Measurements from ENCODE around the gene GID8. TPM values are rescaled to one million over a fixed set of nuclear protein-coding genes. Genes with fewer than 3 reads are reported as not detected.

GID8 gene
- total RNA-seq, 1 donor from 2014 or later = 26.2 TPM

DNA sequence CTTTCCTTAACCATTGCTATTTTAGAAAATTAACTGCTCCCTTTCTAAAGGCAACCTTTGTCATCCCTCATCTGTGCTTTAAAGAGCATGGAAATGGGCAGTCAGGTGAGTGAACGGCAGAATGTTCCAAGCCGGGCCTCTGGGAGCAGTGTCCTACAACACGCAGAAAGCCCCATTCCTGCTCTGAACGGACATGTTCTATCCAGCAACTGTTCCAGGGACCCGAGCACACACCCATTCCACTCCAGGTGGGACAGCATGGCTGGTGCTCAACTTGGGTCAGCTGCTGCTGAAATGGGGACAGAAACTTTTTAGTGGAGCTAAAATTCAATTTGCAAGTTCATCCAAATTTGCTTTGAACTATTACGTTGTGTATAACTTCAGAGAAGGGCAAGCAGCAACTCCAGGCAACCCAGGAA lies 38.3 kb upstream of the GID8 start:
- Histone ChIP-seq H3K27me3 (ENCODE audit: low read depth) (no peaks in the 10 kb centered on the region), H3K9me3 (no peaks in the 10 kb centered on the region), H3K36me3 (peaks cover 63% of the 10 kb centered on the region), H3K27ac (no peak overlapping the region), H3K4me1 (peaks cover 19% of the 10 kb centered on the region), H3K4me3 (no peak overlapping the region)
- peak; percentile 57 to 59 for ATAC-seq
- TF ChIP-seq, protein P1, sequence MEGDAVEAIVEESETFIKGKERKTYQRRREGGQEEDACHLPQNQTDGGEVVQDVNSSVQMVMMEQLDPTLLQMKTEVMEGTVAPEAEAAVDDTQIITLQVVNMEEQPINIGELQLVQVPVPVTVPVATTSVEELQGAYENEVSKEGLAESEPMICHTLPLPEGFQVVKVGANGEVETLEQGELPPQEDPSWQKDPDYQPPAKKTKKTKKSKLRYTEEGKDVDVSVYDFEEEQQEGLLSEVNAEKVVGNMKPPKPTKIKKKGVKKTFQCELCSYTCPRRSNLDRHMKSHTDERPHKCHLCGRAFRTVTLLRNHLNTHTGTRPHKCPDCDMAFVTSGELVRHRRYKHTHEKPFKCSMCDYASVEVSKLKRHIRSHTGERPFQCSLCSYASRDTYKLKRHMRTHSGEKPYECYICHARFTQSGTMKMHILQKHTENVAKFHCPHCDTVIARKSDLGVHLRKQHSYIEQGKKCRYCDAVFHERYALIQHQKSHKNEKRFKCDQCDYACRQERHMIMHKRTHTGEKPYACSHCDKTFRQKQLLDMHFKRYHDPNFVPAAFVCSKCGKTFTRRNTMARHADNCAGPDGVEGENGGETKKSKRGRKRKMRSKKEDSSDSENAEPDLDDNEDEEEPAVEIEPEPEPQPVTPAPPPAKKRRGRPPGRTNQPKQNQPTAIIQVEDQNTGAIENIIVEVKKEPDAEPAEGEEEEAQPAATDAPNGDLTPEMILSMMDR (IDR thresholded peaks at IDR 0.05) = no peak
- intact Hi-C loops (cut with DNase I) = no loop called here
- peak; percentile 37 for DNase-seq

DNA sequence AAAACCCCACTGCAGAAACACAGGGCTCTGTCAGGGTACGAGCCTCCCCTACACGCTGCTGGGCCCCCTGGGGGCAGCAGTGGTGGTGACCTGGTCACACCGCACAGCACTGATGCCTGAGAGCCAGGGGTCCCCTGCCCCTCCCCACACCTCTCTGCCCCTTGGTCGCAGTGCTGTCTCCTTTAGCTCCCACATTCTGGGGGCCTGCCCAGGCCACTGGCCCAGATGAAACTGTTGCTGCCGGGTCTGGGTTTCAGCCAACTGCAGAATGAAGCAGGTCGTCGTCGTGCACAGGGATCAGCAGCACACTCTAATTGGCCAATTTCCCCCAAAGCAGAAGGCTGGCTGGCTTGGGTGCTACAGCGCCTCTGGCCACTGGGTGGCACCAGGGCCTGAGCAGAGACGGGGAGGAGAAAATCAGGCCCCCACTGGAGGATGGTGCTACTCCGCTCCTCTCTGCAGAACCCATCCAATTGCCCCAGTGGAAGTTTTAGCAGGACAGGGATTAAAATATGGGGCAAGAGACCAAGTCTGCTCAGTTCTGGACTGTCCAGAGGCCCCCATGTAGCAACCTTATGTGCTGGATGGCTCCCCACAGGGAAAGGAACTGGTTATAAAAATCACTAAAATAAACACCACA lies 37.8 kb upstream of the GID8 start:
- DNase-seq (peak; percentile 73), ATAC-seq (peak; percentile 94 to 95)
- H3K9me3 ChIP-seq = no peaks in the 10 kb centered on the region
- intact Hi-C loops (cut with DNase I) = no loop called here
- H3K27ac ChIP-seq = no peak overlapping the region
- H3K36me3 ChIP-seq = peaks cover 63% of the 10 kb centered on the region
- H3K4me3 ChIP-seq = no peak overlapping the region
- H3K4me1 ChIP-seq = peaks cover 19% of the 10 kb centered on the region
- no peaks in the 10 kb centered on the region for H3K27me3 ChIP-seq (ENCODE audit: low read depth)
- TF ChIP-seq, protein P1 (IDR thresholded peaks at IDR 0.05) = peak; percentile 89

DNA sequence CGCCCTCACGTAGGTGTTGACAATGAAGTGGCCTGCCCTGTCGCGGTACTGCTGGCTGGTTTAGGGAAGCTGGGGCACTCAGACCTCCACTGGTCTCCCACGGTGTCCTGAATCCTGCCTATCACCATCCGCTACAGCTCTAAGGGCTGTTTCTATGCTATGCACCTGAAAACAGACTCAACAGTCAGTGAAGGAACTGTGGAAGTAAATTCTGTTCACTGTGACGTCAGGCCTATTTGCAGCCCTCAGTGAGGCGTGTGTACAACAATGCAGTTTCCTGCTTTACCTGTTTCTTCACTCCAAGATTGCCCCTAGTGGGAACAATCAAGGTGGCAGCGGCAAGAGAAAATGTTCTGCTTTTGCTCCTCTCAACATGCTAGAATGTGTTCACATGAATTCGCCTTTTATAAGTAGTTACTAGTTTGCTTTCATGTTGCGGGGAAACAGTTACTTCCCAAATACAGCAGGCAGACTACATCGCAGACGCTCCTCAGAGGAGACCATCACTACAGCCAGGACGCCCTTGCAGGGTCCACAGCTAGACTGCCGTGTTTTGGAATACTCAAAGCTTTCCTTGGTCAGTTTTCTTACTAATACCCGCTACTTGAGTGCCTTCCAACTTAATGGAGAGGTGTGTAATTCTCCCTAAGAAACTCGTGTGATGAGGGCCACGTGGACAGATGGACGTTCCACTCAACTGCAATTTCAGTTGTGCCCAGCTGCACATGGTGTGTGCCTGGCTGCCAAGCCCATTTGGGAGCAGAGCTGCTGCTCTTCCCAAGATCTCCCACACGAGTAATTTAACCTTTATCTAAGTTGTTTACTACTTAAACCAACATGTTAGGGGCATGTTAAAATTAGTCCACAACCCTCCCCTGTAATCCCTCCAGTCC lies 37.0 kb upstream of the GID8 start:
- Histone ChIP-seq H3K36me3 (peaks cover 63% of the 10 kb centered on the region), H3K27ac (no peak overlapping the region), H3K4me1 (peaks cover 19% of the 10 kb centered on the region), H3K27me3 (ENCODE audit: low read depth) (no peaks in the 10 kb centered on the region), H3K9me3 (no peaks in the 10 kb centered on the region), H3K4me3 (no peak overlapping the region)
- TF ChIP-seq, protein P1 (IDR thresholded peaks at IDR 0.05) = no peak
- intact Hi-C loops (cut with DNase I) = no loop called here
- peak; percentile 28 to 45 for ATAC-seq
- no peak for DNase-seq

DNA sequence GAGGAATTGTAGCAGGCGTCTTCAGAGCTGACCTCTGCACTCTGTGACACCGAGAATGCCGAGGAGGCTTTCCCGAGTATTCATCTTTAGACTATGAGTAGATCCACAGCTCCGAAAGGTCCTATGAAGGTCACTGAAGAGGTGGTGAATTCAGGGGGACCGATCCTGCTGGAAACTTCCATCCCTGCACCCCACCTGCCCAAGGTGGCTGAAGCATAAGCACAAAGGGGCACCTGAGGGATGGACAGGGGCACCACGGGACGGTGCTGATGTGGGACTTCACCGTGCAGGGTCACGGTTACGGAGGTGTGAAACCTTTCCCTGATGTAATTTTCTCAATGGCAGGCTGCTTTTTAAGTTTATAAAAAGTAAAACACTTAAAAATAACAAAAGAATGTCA lies 36.1 kb upstream of the GID8 start:
- no peaks in the 10 kb centered on the region for H3K9me3 ChIP-seq
- ATAC-seq (no peak), DNase-seq (no peak)
- no peaks in the 10 kb centered on the region for H3K27me3 ChIP-seq (ENCODE audit: low read depth)
- no peak overlapping the region for H3K4me3 ChIP-seq
- peaks cover 19% of the 10 kb centered on the region for H3K4me1 ChIP-seq
- intact Hi-C loops (cut with DNase I) = no loop called here
- TF ChIP-seq, protein P1 (IDR thresholded peaks at IDR 0.05) = no peak
- no peak overlapping the region for H3K27ac ChIP-seq
- H3K36me3 ChIP-seq = peaks cover 63% of the 10 kb centered on the region

DNA sequence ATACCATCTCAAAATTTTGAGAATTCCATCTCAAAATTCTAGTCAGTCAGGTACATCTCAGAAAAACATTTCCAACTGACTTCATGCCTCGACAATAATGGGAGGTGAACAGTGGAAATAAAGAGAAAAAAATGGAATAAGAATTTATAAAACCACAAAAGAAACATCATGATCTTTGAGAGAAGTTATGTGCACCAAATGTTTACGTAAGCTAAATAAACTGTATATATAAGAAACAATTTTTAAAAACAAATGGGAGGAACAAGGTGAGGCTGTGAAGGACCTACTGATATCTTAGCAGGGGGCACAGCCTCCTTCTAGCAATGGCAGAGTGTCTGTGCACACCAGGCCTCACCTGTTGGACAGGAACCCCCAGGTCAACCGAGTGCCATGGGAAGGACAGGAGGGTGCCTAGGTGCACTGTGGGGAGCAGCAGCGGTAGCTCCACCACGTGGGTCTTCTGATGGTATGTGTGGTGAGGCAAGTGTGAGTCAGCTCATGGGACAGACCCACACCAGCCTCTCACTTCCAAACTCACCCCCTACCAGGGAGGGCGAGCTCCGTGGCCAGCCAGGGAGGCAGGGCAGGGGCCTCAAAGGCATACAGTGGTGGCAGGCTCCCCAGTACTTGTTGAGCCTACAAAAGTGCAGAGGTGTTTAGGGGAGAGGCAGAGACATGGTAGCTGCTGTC lies 34.9 kb upstream of the GID8 start:
- Histone ChIP-seq H3K27me3 (ENCODE audit: low read depth) (no peaks in the 10 kb centered on the region), H3K27ac (no peak overlapping the region), H3K4me3 (no peak overlapping the region), H3K4me1 (peaks cover 19% of the 10 kb centered on the region), H3K9me3 (no peaks in the 10 kb centered on the region), H3K36me3 (peaks cover 74% of the 10 kb centered on the region)
- ATAC-seq (no peak), DNase-seq (peak; percentile 2)
- intact Hi-C loops (cut with DNase I) = no loop called here
- TF ChIP-seq, protein P1 (IDR thresholded peaks at IDR 0.05) = no peak
